ENCODE data around the gene DLGAP1. TPM values are rescaled to one million over a fixed set of nuclear protein-coding genes. Genes with fewer than 3 reads are reported as not detected.

The DLGAP1 gene
- total RNA-seq, 4 donors from 2014 or later = 0.22 to 1.5 (median 0.56) TPM

DNA sequence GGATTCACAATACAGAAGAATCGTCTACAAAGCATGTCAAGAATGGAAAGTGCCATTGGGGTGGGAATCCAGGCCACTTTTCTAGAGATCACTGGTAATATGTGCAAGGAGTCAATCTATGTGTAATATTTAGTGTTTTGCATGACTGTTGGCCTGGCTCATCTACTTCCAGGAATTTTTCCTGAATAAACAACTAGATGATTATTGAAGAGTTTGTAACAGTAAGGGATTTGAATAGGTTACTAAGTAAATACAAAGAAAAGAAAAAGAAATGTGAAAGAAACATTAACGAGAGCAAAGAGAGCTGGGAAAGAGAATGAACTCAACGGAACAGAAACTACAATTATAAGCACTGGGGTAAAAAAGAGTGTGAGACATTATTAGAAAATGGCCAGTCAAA lies 599.1 kb downstream of the DLGAP1 start:
- TF ChIP-seq POLR2AphosphoS5 (IDR thresholded peaks at IDR 0.05) = no peak
- TF ChIP-seq, protein P1, sequence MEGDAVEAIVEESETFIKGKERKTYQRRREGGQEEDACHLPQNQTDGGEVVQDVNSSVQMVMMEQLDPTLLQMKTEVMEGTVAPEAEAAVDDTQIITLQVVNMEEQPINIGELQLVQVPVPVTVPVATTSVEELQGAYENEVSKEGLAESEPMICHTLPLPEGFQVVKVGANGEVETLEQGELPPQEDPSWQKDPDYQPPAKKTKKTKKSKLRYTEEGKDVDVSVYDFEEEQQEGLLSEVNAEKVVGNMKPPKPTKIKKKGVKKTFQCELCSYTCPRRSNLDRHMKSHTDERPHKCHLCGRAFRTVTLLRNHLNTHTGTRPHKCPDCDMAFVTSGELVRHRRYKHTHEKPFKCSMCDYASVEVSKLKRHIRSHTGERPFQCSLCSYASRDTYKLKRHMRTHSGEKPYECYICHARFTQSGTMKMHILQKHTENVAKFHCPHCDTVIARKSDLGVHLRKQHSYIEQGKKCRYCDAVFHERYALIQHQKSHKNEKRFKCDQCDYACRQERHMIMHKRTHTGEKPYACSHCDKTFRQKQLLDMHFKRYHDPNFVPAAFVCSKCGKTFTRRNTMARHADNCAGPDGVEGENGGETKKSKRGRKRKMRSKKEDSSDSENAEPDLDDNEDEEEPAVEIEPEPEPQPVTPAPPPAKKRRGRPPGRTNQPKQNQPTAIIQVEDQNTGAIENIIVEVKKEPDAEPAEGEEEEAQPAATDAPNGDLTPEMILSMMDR (IDR thresholded peaks at IDR 0.05) = no peak
- TF ChIP-seq EP300 (IDR thresholded peaks at IDR 0.05) = no peak
- TF ChIP-seq POLR2A (IDR thresholded peaks at IDR 0.05) = no peak
- WGBS, 2 donors (ENCODE audit: low coverage in 1 of 2) = 70 to 81% methylated on average over 2 to 3 of the region's 3 CpGs
- H3K27ac ChIP-seq = no peak overlapping the region
- no peaks in the 10 kb centered on the region for H3K4me1 ChIP-seq
- no peak for ATAC-seq
- H3K36me3 ChIP-seq = no peaks in the 10 kb centered on the region
- no peaks in the 10 kb centered on the region for H3K9me3 ChIP-seq
- no peak overlapping the region for H3K4me3 ChIP-seq
- H3K27me3 ChIP-seq = no peaks in the 10 kb centered on the region

GRCh38 chr18:3852321-3852720 lies 602.8 kb downstream of the DLGAP1 start:
- 64 to 75% methylated on average over 2 of the region's 2 CpGs for WGBS, 2 donors (ENCODE audit: low coverage in 1 of 2)
- Histone ChIP-seq H3K4me3 (no peak overlapping the region), H3K27me3 (no peaks in the 10 kb centered on the region), H3K4me1 (no peaks in the 10 kb centered on the region), H3K27ac (no peak overlapping the region), H3K9me3 (no peaks in the 10 kb centered on the region), H3K36me3 (no peaks in the 10 kb centered on the region)
- no peak for TF ChIP-seq POLR2A (IDR thresholded peaks at IDR 0.05)
- no peak for TF ChIP-seq EP300 (IDR thresholded peaks at IDR 0.05)
- ATAC-seq = no peak

DNA sequence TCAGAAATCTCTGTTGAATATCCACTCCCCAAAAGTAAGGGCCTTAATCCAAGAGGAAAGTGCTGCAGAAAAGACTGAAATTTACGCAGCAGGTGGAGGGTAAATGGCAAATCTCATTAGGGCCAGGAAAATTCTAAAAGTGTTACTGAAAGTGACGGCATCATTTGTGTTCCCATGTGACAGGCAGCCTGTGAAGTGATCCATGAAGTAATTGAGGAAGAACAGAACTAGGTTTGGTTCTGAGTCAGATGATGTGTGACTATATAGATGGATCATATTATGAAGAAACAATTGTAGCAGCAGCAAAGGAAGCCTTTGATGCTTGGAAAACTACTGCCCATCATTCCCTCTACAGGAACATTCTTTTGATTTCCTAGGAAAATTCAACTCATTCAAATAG lies 603.9 kb downstream of the DLGAP1 start:
- no peak overlapping the region for H3K27ac ChIP-seq
- no peaks in the 10 kb centered on the region for H3K4me1 ChIP-seq
- H3K4me3 ChIP-seq = no peak overlapping the region
- no peaks in the 10 kb centered on the region for H3K27me3 ChIP-seq
- ATAC-seq = no peak
- TF ChIP-seq EP300 (IDR thresholded peaks at IDR 0.05) = no peak
- TF ChIP-seq, protein P1 (IDR thresholded peaks at IDR 0.05) = no peak
- no peak for TF ChIP-seq POLR2AphosphoS5 (IDR thresholded peaks at IDR 0.05)
- TF ChIP-seq POLR2A (IDR thresholded peaks at IDR 0.05) = no peak
- no peaks in the 10 kb centered on the region for H3K9me3 ChIP-seq
- H3K36me3 ChIP-seq = no peaks in the 10 kb centered on the region
- WGBS, 2 donors (ENCODE audit: low coverage in 1 of 2) = 93 to 95% methylated on average over 2 of the region's 2 CpGs

DNA sequence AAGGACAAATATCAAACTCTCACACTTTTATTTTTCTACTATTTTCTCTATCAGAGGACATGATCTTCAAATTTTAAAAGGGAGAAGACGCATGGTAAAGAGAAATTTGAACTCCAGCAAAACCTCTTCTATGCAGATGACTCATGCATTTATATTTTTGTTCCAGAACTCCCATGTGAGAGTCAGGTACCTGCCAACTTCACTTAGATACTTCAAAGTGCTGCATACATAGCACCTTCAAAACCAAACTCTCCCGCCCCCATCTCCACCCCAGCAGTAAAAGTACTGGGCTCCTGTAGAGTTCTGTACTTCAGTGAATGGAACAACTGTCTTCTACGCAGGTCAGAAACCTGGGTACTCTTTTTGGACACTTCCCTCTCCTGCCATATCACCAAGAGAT lies 606.8 kb downstream of the DLGAP1 start:
- no peaks in the 10 kb centered on the region for H3K9me3 ChIP-seq
- H3K4me3 ChIP-seq = no peak overlapping the region
- no peak overlapping the region for H3K27ac ChIP-seq
- H3K4me1 ChIP-seq = no peaks in the 10 kb centered on the region
- no peak for ATAC-seq
- 75 to 77% methylated on average over 3 of the region's 3 CpGs for WGBS, 2 donors (ENCODE audit: low coverage in 1 of 2)
- no peaks in the 10 kb centered on the region for H3K27me3 ChIP-seq
- no peaks in the 10 kb centered on the region for H3K36me3 ChIP-seq
- TF ChIP-seq EP300 (IDR thresholded peaks at IDR 0.05) (no peak), POLR2AphosphoS5 (IDR thresholded peaks at IDR 0.05) (no peak), POLR2A (IDR thresholded peaks at IDR 0.05) (no peak)
- TF ChIP-seq, protein P1 (IDR thresholded peaks at IDR 0.05) = no peak

- no peak overlapping the region for H3K4me3 ChIP-seq
- no peak for ATAC-seq
- H3K9me3 ChIP-seq = no peaks in the 10 kb centered on the region
- no peaks in the 10 kb centered on the region for H3K27me3 ChIP-seq
- H3K27ac ChIP-seq = no peak overlapping the region
- TF ChIP-seq, protein P1 (IDR thresholded peaks at IDR 0.05) = no peak
- TF ChIP-seq POLR2AphosphoS5 (IDR thresholded peaks at IDR 0.05) (no peak), EP300 (IDR thresholded peaks at IDR 0.05) (no peak), POLR2A (IDR thresholded peaks at IDR 0.05) (no peak)
- H3K4me1 ChIP-seq = no peaks in the 10 kb centered on the region
- H3K36me3 ChIP-seq = no peaks in the 10 kb centered on the region
- WGBS, 2 donors (ENCODE audit: low coverage in 1 of 2) = 29 to 31% methylated on average over 2 of the region's 2 CpGs
These were observed 609.9 kb downstream of the DLGAP1 start for GRCh38 chr18:3845161-3845560.

Measured in gastroesophageal sphincter (tissue), 4 donors.